Endodermal cell (in vitro differentiated cells): Measurements from ENCODE around the gene PRKCZ. TPM values are rescaled to one million over a fixed set of nuclear protein-coding genes. Genes with fewer than 3 reads are reported as not detected.
A peak's percentile ranks its signal among the peaks of the same experiment; 100 is the strongest.

Source experiments
- DNase-seq: peaks from one replicate; pipeline ENCODE4 v3.0.0-alpha.2; 2017
- H3K27ac ChIP-seq: 2 replicates; pipeline ENCODE4 v1.5.1; 2013; ENCODE audit warnings: mild to moderate bottlenecking, low read depth, low read length, moderate library complexity
- H3K27me3 ChIP-seq: 2 replicates; pipeline ENCODE4 v1.6.1; 2013; ENCODE audit warnings: mild to moderate bottlenecking, low read length, moderate library complexity; ENCODE audit not compliant: insufficient read depth, control insufficient read depth, poor library complexity, severe bottlenecking
- H3K36me3 ChIP-seq: 2 replicates; pipeline ENCODE4 v1.7.0; 2013; ENCODE audit warnings: mild to moderate bottlenecking, low read length, moderate library complexity; ENCODE audit not compliant: control insufficient read depth, insufficient read depth
- H3K4me1 ChIP-seq: one replicate; pipeline ENCODE4 v1.7.0; 2013; ENCODE audit warnings: low read length; ENCODE audit not compliant: control insufficient read depth, insufficient read depth
- H3K4me3 ChIP-seq: 2 replicates; pipeline ENCODE4 v1.5.1; 2013; ENCODE audit warnings: mild to moderate bottlenecking, low read length, moderate library complexity
- H3K9ac ChIP-seq: 2 replicates; pipeline ENCODE4 v1.6.1; 2013; ENCODE audit warnings: mild to moderate bottlenecking, low read length, moderate library complexity; ENCODE audit not compliant: poor library complexity, severe bottlenecking; ENCODE audit errors: extremely low read depth
- H3K9me3 ChIP-seq: 2 replicates; pipeline ENCODE4 v1.6.1; 2013; ENCODE audit warnings: mild to moderate bottlenecking, low read length, moderate library complexity; ENCODE audit not compliant: control insufficient read depth
- H3K27ac Mint-ChIP-seq: 2 replicates; pipeline ENCODE4 v1.8.0; 2020; ENCODE audit warnings: mixed read lengths
- H3K27me3 Mint-ChIP-seq: 2 replicates; pipeline ENCODE4 v1.8.0; 2021; ENCODE audit warnings: mild to moderate bottlenecking, mixed read lengths; ENCODE audit not compliant: insufficient read depth
- H3K36me3 Mint-ChIP-seq: 2 replicates; pipeline ENCODE4 v1.8.0; 2020; ENCODE audit warnings: low read depth, mixed read lengths
- H3K4me1 Mint-ChIP-seq: 2 replicates; pipeline ENCODE4 v1.8.0; 2020; ENCODE audit warnings: mixed read lengths
- H3K4me3 Mint-ChIP-seq: 2 replicates; pipeline ENCODE4 v1.8.0; 2020; ENCODE audit warnings: mild to moderate bottlenecking, moderate library complexity, mixed read lengths
- H3K9me3 Mint-ChIP-seq: 2 replicates; pipeline ENCODE4 v1.8.0; 2020; ENCODE audit warnings: mild to moderate bottlenecking, mixed read lengths
- CTCF ChIP-seq: fragments of 200-600 bp; sonication (generic); conservative IDR thresholded peaks from 2 replicates; pipeline ENCODE4 v1.5.0; 2021; ENCODE audit warnings: antibody characterized with exemption, mild to moderate bottlenecking
- WGBS, 2 experiments: methylation state at CpG; one replicate each; pipeline versions ENCODE4 v1.1.5 to v1.1.7; 2013; ENCODE audit warnings: missing lambda C conversion rate in 2 of 2, mixed read lengths in 1 of 2; ENCODE audit not compliant: insufficient coverage in 1 of 2, insufficient read length in 1 of 2; 5-methylcytosine and 5-hydroxymethylcytosine counted together
- total RNA-seq, 2 donors: library from RNA; stranded (reverse); fragmentation: NEBNext Ultra II Directional in 1 of 2; extraction: Animal tissue kit (Norgen Biotek cat#: 25700) in 1 of 2; gene quantifications; 2 replicates in 1 of 2; 3 replicates in 1 of 2; pipeline ENCODE4 v1.2.1, GENCODE V29; 2021

PRKCZ gene
- total RNA-seq, 2 donors from 2014 or later, result 49.9 to 68.5 TPM

- Histone ChIP-seq H3K27me3 (peaks cover 10% of the 10 kb centered on the region), H3K27ac (no peak overlapping the region), H3K4me1 (peaks cover 5% of the 10 kb centered on the region), H3K4me3 (peak overlapping the region; percentile 82), H3K9me3 (no peaks in the 10 kb centered on the region), H3K36me3 (peaks cover 7% of the 10 kb centered on the region), H3K9ac (no peak overlapping the region)
- no peak for DNase-seq
- Mint-ChIP-seq H3K4me3 (peak overlapping the region; percentile 68), H3K9me3 (no peaks in the 10 kb centered on the region), H3K27ac (no peak overlapping the region), H3K36me3 (peaks cover 18% of the 10 kb centered on the region), H3K4me1 (peaks cover 9% of the 10 kb centered on the region), H3K27me3 (peaks cover 4% of the 10 kb centered on the region)
- no peak for TF ChIP-seq CTCF
- WGBS, 2 experiments, result 84 to 87% methylated on average over 9 to 16 of the region's 16 CpGs
Observed at GRCh38 chr1:2052054-2052679, 2.0 kb downstream of the PRKCZ start.

DNA sequence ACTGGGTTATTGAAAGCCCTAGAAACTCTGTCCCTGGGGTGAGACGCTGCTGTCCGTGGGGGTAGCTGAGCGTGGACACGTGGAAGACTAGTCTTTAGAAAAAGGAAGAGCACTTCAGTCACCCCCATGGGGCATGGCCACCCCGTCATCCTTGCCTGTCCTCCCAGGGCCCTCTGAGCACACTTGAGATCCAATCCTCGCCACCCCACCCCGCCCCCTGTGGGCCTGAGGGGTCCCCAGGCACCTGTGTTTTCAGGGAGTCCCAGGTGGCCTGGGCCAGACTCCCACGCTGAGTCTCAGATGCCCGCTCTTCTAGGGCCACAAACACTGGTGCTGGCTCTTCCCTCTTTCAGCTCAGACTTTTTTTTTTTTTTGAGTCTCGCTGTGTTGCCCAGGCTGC, 2.5 kb downstream of the PRKCZ start:
- H3K9ac ChIP-seq, result no peak overlapping the region
- no peak overlapping the region for H3K27ac ChIP-seq
- DNase-seq, result no peak
- Mint-ChIP-seq H3K36me3 (peaks cover 22% of the 10 kb centered on the region), H3K9me3 (no peaks in the 10 kb centered on the region), H3K4me1 (peaks cover 9% of the 10 kb centered on the region), H3K4me3 (peak overlapping the region; percentile 68), H3K27ac (no peak overlapping the region), H3K27me3 (peaks cover 4% of the 10 kb centered on the region)
- peaks cover 10% of the 10 kb centered on the region for H3K27me3 ChIP-seq
- H3K4me1 ChIP-seq, result peaks cover 5% of the 10 kb centered on the region
- WGBS, 2 experiments, result 94 to 98% methylated on average over 8 to 10 of the region's 10 CpGs
- peaks cover 13% of the 10 kb centered on the region for H3K36me3 ChIP-seq
- H3K4me3 ChIP-seq, result no peak overlapping the region
- H3K9me3 ChIP-seq, result no peaks in the 10 kb centered on the region
- no peak for TF ChIP-seq CTCF

DNA sequence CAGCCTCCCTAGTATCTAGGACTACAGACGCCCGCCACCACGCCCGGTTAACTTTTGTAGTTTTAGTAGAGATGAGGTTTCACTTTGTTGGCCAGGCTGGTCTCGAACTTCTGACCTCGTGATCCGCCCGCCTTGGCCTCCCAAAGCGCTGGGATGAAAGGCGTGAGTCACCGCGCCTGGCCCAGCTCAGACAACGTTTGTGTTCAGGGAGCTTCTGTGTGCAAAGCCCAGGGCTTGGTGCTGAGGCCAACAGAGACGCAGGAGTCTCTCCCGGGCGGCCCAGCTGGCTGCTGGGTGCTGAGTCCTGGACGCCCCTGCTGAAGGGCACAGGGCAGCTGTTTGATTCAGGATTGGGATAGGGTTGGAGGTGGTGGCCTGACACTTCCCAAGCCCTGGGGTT, 3.0 kb downstream of the PRKCZ start:
- H3K36me3 ChIP-seq, result peaks cover 13% of the 10 kb centered on the region
- H3K27ac ChIP-seq, result no peak overlapping the region
- no peak for DNase-seq
- no peaks in the 10 kb centered on the region for H3K9me3 ChIP-seq
- H3K36me3 Mint-ChIP-seq, result peaks cover 27% of the 10 kb centered on the region
- peaks cover 9% of the 10 kb centered on the region for H3K4me1 Mint-ChIP-seq
- H3K9me3 Mint-ChIP-seq, result no peaks in the 10 kb centered on the region
- peak overlapping the region; percentile 39 for H3K27ac Mint-ChIP-seq
- H3K9ac ChIP-seq, result no peak overlapping the region
- H3K4me3 ChIP-seq, result no peak overlapping the region
- peaks cover 4% of the 10 kb centered on the region for H3K27me3 Mint-ChIP-seq
- peaks cover 5% of the 10 kb centered on the region for H3K4me1 ChIP-seq
- H3K4me3 Mint-ChIP-seq, result peak overlapping the region; percentile 68
- WGBS, 2 experiments, result 92 to 94% methylated on average over 11 to 17 of the region's 17 CpGs
- H3K27me3 ChIP-seq, result peaks cover 9% of the 10 kb centered on the region
- TF ChIP-seq CTCF, result no peak
